ENCODE results near the gene BSN.

Gene BSN

DNA sequence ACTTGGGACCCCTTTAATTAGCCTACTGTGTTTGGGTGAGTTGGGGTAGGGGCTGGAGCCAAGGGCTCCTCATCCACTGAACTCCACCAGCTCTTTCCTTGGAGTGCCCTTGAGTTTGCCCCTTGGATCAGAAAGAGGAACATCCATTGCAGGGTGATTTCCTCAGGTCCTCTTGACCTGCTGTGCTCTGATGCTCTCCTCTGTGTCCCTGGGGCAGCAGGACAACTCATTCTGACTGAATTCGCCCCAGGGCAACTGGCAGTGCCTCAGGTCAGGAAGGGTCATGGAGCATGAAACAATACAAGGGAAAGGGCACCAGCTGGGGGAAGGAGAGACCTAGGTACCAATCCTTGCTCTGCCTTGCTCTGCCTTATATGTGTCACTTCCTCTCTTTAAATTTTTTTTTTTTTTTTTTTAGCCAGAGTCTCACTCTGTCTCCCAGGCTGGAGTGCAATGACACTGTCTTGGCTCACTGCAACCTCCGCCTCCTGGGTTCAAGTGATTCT, 47.8 kb downstream of the BSN start:
- no peak for DNase-seq (ENCODE audit: low read depth)

GRCh38 chr3:49602877-49603411, 48.7 kb downstream of the BSN start:
- DNase-seq (ENCODE audit: low read depth) = peak; percentile 30

GRCh38 chr3:49606427-49606826, 52.1 kb downstream of the BSN start:
- no peak for DNase-seq (ENCODE audit: low read depth)

- no peak for DNase-seq (ENCODE audit: low read depth)
These were observed 52.9 kb downstream of the BSN start for GRCh38 chr3:49607105-49607591.

DNA sequence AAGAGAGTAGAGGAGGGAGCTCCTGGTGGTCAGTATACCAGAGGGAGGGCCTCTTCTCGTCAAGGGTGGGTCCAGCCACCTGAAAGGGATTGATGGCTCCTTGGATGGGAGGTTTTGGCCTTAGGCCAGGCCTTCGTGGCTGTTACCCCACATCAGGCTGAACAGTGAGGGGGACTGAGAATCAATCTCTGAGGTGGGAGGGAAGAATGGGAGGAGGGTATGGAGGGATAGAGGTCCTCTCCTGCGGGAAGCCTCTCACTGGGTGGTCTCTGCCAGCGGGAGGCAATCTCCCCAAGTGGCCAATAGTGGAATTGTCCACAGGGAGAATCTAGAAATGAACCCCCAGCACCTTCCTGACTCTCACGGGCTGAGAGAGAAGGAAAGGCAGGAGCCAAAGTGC, 53.5 kb downstream of the BSN start:
- no peak for DNase-seq (ENCODE audit: low read depth)

DNA sequence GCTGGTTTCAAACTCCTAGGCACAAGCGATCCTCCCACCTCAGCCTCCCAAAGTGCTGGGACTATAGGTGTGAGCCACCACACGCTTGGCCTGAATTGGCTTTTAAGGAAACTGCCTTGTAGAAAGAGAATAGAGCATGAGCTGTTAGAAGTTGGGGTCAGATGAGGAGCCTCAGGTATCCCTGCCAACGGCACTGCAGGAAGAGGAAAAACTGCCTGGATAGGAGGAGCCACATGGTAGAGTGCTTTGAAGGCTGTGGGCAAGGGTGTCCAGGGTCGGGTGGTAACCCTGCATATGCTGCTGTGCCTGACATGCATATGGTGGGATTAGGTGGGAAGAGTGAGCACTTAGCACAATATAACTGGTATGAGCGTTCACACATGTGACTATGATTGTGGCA, 55.0 kb downstream of the BSN start:
- DNase-seq (ENCODE audit: low read depth) = no peak

DNA sequence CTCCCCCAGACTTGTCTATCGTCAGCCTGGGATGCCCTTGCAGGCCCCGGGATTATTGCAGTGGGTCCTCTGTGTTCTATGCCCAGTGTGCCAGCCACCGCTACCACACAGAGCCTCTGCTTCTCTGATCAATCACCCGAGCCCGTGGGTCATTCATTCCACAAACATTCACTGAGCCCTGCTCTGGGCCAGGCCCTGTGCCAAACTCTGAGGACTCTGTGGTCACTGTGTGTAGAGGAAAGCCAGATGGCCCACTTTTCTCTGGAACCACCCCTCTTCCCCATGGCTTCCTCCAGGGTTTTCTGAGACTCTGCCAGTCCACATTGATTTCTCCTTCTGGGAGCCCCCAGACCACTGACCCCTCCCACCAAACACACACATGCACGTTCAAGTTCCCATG, 55.5 kb downstream of the BSN start:
- DNase-seq (ENCODE audit: low read depth) = no peak

GRCh38 chr3:49610666-49611280, 56.5 kb downstream of the BSN start:
- no peak for DNase-seq (ENCODE audit: low read depth)

DNA sequence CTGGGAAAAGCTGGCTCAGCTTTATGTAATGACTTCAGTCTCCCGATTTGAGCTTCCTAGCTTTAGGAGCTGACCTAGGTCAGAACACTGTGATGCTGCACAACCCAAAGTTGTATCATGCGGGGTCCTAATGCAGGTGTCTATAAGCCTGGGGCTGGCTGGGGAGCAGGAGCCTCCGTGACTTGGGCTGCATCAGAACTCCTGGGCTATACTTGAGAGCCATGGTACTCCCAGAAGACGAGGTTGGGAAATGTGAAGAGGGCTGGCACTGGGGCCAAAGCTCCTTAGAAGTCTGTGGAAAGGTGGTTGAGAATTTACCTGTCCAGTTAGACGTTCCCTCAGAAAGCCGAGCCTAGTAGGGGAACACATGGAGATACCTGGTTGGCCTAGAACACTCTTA, 57.0 kb downstream of the BSN start:
- no peak for DNase-seq (ENCODE audit: low read depth)

GRCh38 chr3:49611719-49612118, 57.4 kb downstream of the BSN start:
- no peak for DNase-seq (ENCODE audit: low read depth)

- no peak for DNase-seq (ENCODE audit: low read depth)
These were observed 60.7 kb downstream of the BSN start for GRCh38 chr3:49614936-49615335.

- DNase-seq (ENCODE audit: low read depth) = no peak
These were observed 61.8 kb downstream of the BSN start for GRCh38 chr3:49616061-49616460.

- no peak for DNase-seq (ENCODE audit: low read depth)
These were observed 62.2 kb downstream of the BSN start for GRCh38 chr3:49616491-49616941.

- no peak for DNase-seq (ENCODE audit: low read depth)
These were observed 63.2 kb downstream of the BSN start for GRCh38 chr3:49617390-49618013.

DNA sequence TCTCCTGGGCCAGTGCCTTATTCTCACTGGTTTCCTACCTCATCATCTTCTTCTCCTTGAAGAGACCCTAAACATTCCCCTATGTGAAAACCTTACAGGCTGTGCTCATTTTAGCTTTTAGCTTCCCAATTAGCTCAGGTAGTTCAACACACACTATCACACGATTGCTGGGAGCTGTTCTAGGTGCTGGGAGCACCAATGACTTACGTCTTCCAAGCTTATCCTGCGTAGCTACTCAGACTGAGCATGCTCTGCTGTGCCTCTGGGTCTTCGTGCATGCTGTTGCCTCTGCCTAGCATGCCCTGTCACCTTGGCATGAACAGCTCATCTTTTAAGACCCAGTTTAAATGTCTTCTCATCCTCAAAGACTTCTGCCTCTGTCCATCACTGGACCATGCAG, 64.1 kb downstream of the BSN start:
- no peak for DNase-seq (ENCODE audit: low read depth)

DNA sequence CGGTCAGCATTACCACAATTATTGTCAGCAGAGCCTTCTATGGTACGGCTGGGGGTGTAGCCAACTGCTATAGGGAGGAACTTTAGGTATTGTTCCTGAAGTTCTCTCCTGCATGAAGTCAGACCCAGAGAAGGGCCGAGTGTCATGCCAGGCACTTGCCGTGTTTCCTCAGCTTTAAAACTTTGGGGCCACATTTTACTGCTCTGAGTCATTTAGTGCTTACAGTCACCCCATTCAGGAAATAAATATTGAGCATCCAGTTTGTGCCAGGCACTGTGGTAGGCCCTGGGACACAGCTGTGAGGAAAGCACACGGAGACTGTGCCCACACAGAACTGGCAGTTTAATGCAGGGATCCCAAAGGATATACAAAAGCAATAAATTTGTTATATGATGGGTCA, 65.4 kb downstream of the BSN start:
- no peak for DNase-seq (ENCODE audit: low read depth)

DNA sequence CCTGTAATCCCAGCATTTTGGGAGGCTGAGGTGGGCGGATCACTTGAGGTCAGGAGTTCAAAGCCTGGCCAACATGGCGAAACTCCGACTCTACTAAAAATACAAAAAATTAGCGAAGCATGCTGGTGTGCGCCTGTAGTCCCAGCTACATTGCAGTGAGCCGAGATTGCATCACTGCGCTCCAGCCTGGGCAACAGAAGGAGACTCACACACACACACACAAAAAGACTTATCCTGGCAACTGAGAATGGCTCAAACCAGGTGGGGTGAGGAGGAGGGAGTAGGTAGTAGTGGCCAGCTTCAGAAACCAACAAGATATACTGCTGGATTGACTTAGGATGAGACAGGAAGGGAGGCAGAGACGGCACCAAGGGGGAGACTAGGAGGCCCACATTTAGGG, 66.5 kb downstream of the BSN start:
- DNase-seq (ENCODE audit: low read depth) = no peak

DNA sequence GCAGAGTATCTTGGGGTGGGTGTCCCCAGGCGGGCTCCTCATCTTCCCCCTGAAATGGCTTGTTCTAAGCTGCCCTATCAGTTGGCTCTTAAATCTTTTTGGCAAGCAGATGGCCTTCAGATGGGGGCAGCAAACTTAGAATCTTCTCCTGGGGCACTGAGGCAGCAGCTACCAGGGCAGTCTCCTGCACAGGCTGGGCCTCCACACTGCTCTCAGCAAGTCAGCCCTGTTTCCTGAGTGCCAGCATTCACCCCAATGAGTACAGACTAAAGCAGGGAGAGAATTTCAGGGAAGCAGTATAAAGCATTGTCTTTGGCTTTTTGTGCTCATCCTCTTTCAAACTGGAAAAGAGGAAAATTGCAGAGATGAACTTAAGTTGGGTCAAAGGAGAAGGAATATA, 68.8 kb downstream of the BSN start:
- no peak for DNase-seq (ENCODE audit: low read depth)

- no peak for DNase-seq (ENCODE audit: low read depth)
These were observed 70.8 kb downstream of the BSN start for GRCh38 chr3:49625071-49625470.

DNA sequence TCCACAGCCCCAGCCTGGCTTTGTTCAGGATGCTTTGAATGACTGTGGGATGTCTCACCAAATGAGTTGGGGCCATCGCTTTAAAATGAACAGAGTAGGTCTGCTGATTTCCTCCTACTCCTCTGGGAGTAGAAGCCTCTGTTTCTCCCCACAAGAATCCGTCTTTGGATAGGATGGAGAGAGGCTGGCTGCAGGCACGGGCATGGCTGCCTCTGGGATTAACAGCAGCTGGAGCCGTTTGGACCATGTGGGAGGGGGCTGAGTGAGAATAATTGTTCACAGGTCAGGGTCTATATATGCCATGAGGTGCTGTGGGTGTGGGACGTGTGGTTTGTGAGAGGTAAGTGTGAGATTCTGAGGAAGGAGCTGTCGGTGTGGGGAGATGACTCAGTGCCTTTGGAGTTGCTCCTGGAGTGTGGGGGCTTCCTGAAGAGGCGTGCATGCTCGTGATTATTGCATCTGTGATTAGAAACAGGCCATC, 71.9 kb downstream of the BSN start:
- no peak for DNase-seq (ENCODE audit: low read depth)

DNA sequence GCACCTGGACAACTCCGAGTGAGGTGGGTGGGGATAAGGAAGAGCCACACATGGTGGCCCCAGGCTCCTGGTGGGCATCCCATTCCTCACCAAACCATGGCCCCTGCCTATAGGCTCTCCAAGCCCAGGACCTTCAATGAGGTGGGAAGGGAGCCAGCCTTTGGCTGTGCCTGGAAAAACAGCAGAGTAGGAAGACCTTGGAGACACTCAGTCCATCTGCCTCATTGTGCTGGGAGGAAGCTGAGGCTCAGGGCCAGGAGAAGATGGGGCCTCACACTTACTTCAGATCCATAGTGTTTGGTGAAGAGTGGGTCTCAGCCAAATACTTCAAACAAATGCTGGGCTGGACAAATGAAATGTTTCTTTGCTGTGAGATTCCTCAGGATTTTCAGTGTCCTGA, 72.5 kb downstream of the BSN start:
- DNase-seq (ENCODE audit: low read depth) = no peak

DNA sequence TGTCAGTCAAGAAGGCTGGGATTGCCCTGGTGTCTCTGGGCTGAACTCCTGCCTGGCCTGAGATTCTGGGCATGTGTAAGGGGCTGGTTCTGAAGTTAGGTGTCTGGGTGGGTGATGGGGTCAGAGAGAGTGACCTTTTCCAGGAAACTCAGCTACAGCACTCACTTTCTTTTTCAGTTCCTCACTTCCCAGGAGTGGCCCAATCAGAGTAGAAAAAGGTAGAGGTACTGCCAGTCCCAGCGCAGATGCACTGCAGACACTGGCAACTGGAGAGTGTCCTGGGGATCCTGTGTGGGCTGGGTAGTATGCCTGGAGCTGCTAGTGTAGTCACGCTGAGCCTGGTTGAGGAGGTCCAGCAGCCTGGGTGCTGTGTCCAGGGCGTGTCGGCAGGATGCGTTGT, 73.4 kb downstream of the BSN start:
- no peak for DNase-seq (ENCODE audit: low read depth)

DNA sequence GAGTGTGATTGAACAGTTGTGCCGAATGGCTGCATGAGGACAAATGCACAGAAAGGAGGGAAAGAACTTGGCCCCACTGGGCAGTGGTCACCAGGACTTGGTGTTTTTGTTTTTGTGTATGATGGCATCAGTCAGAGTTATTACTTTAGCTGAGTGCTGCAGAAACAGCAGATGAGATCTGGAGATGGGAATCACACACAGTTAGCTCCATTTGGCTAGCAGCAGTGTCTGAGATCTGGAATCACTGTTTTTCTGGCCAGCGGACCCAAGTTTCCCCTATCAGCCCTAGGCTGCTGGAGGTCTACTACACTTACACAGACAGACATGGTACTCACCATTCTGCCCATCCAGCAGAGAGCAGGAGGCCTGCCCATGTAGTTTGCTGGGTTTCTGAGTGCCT, 74.0 kb downstream of the BSN start:
- DNase-seq (ENCODE audit: low read depth) = no peak

Data from T-helper 22 cell (primary cell).